ENCODE results near the gene DBN1. TPM values are rescaled to one million over a fixed set of nuclear protein-coding genes. Genes with fewer than 3 reads are reported as not detected.
A peak's percentile ranks its signal among the peaks of the same experiment; 100 is the strongest.

The DBN1 gene
- total RNA-seq, 1 experiment from 2014 or later, result 286 TPM

DNA sequence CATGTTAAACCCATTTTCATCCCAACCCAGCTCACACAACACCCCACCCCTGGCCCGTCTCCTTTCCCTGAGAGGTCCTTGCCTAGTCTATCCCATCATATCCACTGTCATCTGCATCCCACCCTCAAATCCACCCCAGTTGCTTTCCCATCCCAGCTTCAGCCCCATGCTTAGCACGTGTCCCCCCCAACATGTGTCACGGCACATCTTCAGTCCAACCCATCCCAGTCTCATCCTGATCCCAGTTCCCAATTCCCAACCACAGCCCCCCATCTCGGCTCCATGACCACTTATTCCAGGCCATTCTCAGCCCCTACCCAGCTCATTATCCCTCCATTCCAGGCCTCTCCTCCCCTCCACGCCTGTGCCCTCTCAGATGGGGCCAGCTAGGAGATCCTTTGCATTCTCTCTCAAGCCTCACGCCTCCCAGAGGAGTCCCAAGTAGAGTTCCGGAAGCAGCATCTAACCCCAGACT is 605 bp upstream of the DBN1 start:
- DNase-seq (ENCODE audit: low spot score), result no peak
- H3K27ac ChIP-seq (ENCODE audit: low read depth, low read length, poor library complexity, severe bottlenecking), result no peak overlapping the region
- no peaks in the 10 kb centered on the region for H3K9me3 ChIP-seq (ENCODE audit: low read depth, low read length, poor library complexity, severe bottlenecking)
- BruUV-seq (replicated peaks), result no TSS peak
- peaks cover 10% of the 10 kb centered on the region for H3K36me3 ChIP-seq (ENCODE audit: insufficient read depth, low read length, poor library complexity, severe bottlenecking)
- POLR2A ChIA-PET (ENCODE audit: low non-redundant PET), result interaction anchor here (0.5 to 0.6 kb wide), 2 partner anchors 16 to 118 kb away, joined by 6 to 10 read pairs; no protein-coding TSS in a partner anchor
- no peak overlapping the region for H3K4me3 ChIP-seq (ENCODE audit: low read depth, low read length, poor library complexity, severe bottlenecking)
- CTCF ChIA-PET, result no interaction called here
- H3K27me3 ChIP-seq (replicated peaks; ENCODE audit: insufficient read depth, low read depth, low read length, poor library complexity), result no peaks in the 10 kb centered on the region
- H3K4me1 ChIP-seq (ENCODE audit: insufficient read depth, low read length, poor library complexity, severe bottlenecking), result peaks cover 27% of the 10 kb centered on the region
- intact Hi-C loops (cut with micrococcal nuclease; ENCODE audit: unreplicated experiment), result no loop called here
- TF ChIP-seq EZH2 (IDR thresholded peaks at IDR 0.05; ENCODE audit: borderline replicate concordance, low read depth, low read length, poor library complexity, severe bottlenecking), result no peak
- TF ChIP-seq, protein P1, sequence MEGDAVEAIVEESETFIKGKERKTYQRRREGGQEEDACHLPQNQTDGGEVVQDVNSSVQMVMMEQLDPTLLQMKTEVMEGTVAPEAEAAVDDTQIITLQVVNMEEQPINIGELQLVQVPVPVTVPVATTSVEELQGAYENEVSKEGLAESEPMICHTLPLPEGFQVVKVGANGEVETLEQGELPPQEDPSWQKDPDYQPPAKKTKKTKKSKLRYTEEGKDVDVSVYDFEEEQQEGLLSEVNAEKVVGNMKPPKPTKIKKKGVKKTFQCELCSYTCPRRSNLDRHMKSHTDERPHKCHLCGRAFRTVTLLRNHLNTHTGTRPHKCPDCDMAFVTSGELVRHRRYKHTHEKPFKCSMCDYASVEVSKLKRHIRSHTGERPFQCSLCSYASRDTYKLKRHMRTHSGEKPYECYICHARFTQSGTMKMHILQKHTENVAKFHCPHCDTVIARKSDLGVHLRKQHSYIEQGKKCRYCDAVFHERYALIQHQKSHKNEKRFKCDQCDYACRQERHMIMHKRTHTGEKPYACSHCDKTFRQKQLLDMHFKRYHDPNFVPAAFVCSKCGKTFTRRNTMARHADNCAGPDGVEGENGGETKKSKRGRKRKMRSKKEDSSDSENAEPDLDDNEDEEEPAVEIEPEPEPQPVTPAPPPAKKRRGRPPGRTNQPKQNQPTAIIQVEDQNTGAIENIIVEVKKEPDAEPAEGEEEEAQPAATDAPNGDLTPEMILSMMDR (conservative IDR thresholded peaks at IDR 0.05; ENCODE audit: low read depth, low read length), result no peak

DNA sequence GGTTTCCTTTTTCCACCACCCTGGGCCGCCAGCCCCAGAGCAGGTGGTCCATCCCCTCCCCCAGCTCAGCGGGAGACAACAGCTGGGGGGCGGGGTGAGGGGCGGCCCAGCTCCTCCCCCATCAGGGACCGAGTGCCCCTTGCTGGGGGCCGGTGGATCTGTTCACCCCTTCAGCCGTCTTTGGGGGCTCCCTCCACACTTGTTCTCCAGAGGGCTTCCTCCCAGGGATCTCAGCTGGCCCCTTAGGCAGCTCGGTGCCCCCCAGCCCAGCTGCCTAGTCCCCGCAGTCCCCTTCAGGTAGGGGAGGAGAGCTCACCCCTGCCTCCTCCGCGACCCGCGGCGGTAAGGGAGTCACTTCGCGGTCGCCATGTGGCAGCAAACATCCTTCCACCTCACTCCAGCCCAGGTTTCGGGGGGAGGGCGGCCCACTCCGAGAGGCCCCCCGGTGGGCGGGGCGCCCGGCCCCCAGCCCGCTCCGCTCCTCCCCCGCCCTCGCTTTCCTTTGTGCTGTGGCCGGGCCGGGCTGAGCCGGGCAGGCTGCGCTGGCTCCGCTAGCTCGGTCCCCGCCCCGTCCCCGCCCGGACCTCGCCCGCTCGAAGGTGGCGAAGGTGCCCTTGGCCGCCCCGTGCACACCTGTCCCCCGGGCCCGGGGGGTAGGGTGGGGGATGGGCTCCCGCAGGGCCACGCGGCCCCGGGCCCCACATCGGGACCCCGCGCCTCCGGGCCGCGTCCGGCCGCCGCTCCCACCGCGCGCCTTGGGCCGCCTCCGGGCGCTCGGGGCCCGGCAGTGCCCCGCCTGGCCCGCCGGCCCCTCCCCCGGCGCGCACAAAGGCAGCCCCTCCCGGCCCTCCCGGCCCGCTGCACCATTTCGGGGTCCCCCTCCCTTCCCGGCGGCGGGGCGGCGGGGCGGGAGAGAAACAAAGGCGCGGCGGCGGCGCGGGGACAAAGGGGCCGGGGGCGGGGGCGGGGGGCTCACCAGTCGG is 683 bp downstream of the DBN1 start:
- peaks cover 27% of the 10 kb centered on the region for H3K4me1 ChIP-seq (ENCODE audit: insufficient read depth, low read length, poor library complexity, severe bottlenecking)
- no peaks in the 10 kb centered on the region for H3K9me3 ChIP-seq (ENCODE audit: low read depth, low read length, poor library complexity, severe bottlenecking)
- ChIA-PET CTCF (interaction anchor here (1.0 kb wide), 1 partner anchor 17 kb away, joined by 3 read pairs; no protein-coding TSS in a partner anchor), POLR2A (ENCODE audit: low non-redundant PET) (no interaction called here)
- peak overlapping the region; percentile 86 for H3K27ac ChIP-seq (ENCODE audit: low read depth, low read length, poor library complexity, severe bottlenecking)
- TF ChIP-seq EZH2 (IDR thresholded peaks at IDR 0.05; ENCODE audit: borderline replicate concordance, low read depth, low read length, poor library complexity, severe bottlenecking), result no peak
- TF ChIP-seq, protein P1 (conservative IDR thresholded peaks at IDR 0.05; ENCODE audit: low read depth, low read length), result no peak
- peaks cover 23% of the 10 kb centered on the region for H3K36me3 ChIP-seq (ENCODE audit: insufficient read depth, low read length, poor library complexity, severe bottlenecking)
- DNase-seq (ENCODE audit: low spot score), result peak; percentile 54
- BruUV-seq (replicated peaks), result no TSS peak
- intact Hi-C loops (cut with micrococcal nuclease; ENCODE audit: unreplicated experiment), result no loop called here
- H3K27me3 ChIP-seq (replicated peaks; ENCODE audit: insufficient read depth, low read depth, low read length, poor library complexity), result no peaks in the 10 kb centered on the region
- H3K4me3 ChIP-seq (ENCODE audit: low read depth, low read length, poor library complexity, severe bottlenecking), result peak overlapping the region; percentile 96

DNA sequence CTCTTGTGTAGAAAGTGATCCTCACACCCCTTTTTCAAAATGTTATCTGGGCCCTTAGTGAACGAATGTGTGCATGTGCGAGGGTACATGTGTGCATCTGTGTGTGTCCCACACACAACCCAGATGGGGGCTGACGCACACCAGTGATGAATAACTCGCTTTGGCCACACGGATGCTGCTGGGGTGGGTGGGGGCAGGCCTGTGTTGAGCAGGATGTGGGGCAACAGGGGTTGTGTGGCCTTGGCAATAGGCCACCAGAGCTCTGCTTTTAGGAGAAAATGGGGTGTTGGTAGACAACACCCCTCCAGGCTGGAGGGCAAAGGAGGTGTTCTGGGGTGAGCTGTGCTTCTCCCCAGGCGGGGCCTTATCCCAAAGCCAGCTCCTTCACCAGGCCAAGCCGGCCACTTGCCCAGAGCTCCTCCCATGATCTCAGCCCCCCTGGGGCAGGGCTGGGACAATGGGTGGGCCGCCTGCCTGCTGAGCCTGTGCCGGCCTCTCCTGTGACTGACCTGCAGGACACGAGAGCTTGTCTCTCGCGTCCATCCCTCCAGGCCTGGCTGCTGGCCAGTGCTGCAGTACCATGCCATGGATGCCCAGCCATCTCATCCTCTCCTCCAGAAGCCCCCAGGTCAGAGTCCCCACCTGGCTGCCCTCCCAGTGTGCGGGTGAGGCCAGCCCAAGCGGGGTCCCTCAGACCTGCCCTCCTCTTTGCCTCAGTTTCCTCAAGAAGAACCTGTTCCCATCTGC is 1.7 kb downstream of the DBN1 start:
- CTCF ChIA-PET, result interaction anchor here (1.0 kb wide), 1 partner anchor 16 kb away, joined by 3 read pairs; no protein-coding TSS in a partner anchor

More for the DNA sequence above, 1.7 kb downstream of the DBN1 start:
- intact Hi-C loops (cut with micrococcal nuclease; ENCODE audit: unreplicated experiment), result no loop called here
- TF ChIP-seq, protein P1 (conservative IDR thresholded peaks at IDR 0.05; ENCODE audit: low read depth, low read length), result no peak
- no peak for TF ChIP-seq EZH2 (IDR thresholded peaks at IDR 0.05; ENCODE audit: borderline replicate concordance, low read depth, low read length, poor library complexity, severe bottlenecking)
- DNase-seq (ENCODE audit: low spot score), result no peak
- H3K9me3 ChIP-seq (ENCODE audit: low read depth, low read length, poor library complexity, severe bottlenecking), result no peaks in the 10 kb centered on the region
- peaks cover 27% of the 10 kb centered on the region for H3K4me1 ChIP-seq (ENCODE audit: insufficient read depth, low read length, poor library complexity, severe bottlenecking)
- no TSS peak for BruUV-seq (replicated peaks)
- POLR2A ChIA-PET (ENCODE audit: low non-redundant PET), result no interaction called here
- H3K4me3 ChIP-seq (ENCODE audit: low read depth, low read length, poor library complexity, severe bottlenecking), result peak overlapping the region; percentile 96
- H3K36me3 ChIP-seq (ENCODE audit: insufficient read depth, low read length, poor library complexity, severe bottlenecking), result peaks cover 33% of the 10 kb centered on the region
- peak overlapping the region; percentile 86 for H3K27ac ChIP-seq (ENCODE audit: low read depth, low read length, poor library complexity, severe bottlenecking)
- H3K27me3 ChIP-seq (replicated peaks; ENCODE audit: insufficient read depth, low read depth, low read length, poor library complexity), result no peaks in the 10 kb centered on the region

All from A673 (cell line).